DMS53 (cell line): Measurements from ENCODE around the gene BBS9.
"Not testable (repeated sequence)": the region's sequence is repeated elsewhere in the genome, so short reads cannot be mapped to it uniquely, and the experiment has no call there.

Experiments
- DNase-seq: peaks from one replicate; lab custom pipeline; 2025; lab: John Stamatoyannopoulos, UW

BBS9 gene

GRCh38 chr7:33128990-33129805 is at the start of gene BBS9:
TSS of gene BBS9 (plus strand) at chr7:33129564. CDS start at chr7:33146253, 16,689 bp downstream.
- peak; percentile 99 for DNase-seq

- no peak for DNase-seq
These were observed 49.3 kb upstream of the BBS9 start for GRCh38 chr7:33079763-33080690.

- no peak for DNase-seq
These were observed 42.0 kb upstream of the BBS9 start for GRCh38 chr7:33087356-33087755.

DNA sequence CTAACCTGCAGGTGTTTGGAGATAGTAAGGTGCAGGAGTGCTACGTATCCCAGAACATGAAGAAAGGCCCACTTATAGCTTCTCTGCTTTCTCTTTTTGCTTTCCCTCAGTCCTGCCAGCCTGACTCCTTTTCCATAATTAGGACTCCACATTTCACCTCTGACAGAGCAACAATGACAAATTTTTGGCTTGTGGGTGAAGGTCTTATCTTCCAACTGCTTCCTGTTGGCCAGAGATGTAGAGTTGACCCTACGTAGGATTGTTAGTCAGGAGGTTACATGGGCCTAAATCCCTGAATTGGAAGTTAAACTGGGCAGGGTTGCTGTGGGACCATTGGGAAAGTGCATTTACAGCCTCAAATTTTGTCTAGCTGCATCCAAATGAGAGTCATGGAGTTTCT is 41.5 kb upstream of the BBS9 start:
- DNase-seq: no peak

- no peak for DNase-seq
These were observed 40.2 kb upstream of the BBS9 start for GRCh38 chr7:33089142-33089541.

- DNase-seq: no peak
These were observed 38.2 kb upstream of the BBS9 start for GRCh38 chr7:33091111-33091531.

DNA sequence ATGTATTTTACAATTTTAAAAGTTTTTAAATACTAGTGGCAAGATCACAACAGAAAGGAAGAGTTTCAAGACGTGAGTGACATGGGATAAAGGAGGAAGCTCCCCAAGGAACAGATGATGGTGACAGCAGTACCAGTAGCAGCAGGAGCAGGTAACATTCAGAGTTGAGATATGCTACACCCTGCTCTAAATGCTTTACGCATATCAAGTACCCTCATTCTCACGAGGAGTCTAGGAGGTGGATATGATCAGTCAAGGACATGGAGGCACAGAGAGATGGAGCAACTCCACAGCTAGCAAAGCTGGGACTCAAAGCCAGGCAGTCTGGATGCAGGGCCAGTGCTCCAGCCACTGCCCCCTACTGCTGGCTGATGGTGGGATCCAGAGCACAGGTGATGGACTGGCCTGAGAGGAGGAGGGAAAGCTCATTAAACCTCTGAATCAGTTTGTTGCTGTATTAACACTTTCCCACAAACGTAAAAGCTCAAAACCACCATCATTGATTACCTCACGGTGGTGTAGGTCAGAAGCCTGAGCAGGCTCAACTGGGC is 37.6 kb upstream of the BBS9 start:
- DNase-seq: no peak

GRCh38 chr7:33093266-33093665 is 36.1 kb upstream of the BBS9 start:
- DNase-seq: no peak

DNA sequence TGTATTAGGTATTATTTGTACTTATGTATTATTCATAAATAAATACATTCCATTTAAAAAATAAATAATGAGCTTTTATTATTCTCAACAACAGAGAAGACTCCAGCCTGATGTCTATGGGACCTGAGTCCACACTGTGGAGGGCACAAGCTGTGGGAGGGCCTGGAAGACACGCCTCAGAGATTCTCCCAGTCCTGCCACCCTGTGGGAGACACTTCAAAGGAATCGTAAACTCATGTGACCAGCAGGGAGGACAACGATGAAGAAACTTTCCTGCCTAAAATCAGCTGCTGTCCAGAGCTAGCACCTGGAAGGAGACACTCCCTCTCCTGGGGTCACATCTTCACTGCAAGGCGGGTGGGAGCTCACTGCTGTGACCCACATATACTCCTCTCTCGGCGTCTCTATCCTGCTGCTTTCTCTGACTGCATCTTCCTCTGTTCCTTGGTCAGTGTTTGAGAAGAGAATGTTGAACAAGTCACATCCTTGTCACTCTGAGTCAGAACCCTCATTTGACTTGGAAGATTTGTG is 34.6 kb upstream of the BBS9 start:
- DNase-seq: not testable (repeated sequence)

GRCh38 chr7:33099154-33099940 is 30.0 kb upstream of the BBS9 start:
- DNase-seq: no peak

- no peak for DNase-seq
These were observed 28.6 kb upstream of the BBS9 start for GRCh38 chr7:33100770-33101169.

- DNase-seq: no peak
These were observed 27.5 kb upstream of the BBS9 start for GRCh38 chr7:33101906-33102305.

GRCh38 chr7:33107136-33108066 is 22.0 kb upstream of the BBS9 start:
- peak; percentile 74 for DNase-seq

- DNase-seq: peak; percentile 62
These were observed 20.8 kb upstream of the BBS9 start for GRCh38 chr7:33108554-33109004.

- peak; percentile 92 for DNase-seq
These were observed 20.2 kb upstream of the BBS9 start, which contains the start of gene RP9 for GRCh38 chr7:33109005-33109757. TSS of gene RP9 (minus strand) at chr7:33109404. CDS start at chr7:33109372, 32 bp downstream.

DNA sequence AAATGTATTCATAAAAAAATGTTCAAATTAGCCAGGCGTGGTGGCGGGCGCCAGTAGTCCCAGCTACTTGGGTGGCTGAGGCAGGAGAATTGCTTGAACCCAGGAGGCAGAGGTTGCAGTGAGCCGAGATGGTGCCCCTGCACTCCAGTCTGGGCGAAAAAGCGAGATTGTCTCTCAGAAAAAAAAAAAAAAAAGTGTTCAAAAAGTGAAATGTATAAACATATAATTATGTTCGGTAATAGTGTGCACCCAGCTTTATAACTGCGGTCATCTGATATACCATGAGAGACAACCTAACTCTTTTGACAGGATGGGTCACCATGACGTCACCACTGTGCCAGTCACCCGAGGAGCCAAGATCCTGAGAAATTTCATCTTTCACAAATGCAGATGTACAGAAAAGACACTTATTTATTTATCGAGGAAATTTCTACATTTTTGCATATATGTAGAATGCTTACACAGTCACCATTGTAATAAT is 19.6 kb upstream of the BBS9 start:
- DNase-seq: peak; percentile 73

DNA sequence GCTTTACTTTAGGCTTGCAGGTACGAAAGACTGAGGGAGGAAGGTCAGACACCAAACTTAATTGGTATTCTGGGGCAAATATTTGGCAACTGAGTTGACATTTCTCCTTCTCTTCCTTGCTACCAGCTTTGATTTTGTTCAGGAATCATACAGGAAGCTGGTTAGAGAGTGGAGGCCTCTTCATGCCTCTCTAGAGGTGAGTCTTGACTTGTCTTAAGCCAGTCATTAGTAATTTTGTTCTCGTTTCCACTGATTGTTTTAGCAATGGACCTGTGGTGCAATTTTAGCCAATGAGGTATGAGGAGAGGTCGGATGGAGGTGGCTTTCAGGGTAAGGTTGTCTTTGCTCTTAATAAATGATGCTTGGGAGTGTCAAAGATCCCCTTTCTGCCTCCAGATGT is 17.8 kb upstream of the BBS9 start:
- no peak for DNase-seq

- DNase-seq: no peak
These were observed 14.4 kb upstream of the BBS9 start for GRCh38 chr7:33114976-33115375.

DNA sequence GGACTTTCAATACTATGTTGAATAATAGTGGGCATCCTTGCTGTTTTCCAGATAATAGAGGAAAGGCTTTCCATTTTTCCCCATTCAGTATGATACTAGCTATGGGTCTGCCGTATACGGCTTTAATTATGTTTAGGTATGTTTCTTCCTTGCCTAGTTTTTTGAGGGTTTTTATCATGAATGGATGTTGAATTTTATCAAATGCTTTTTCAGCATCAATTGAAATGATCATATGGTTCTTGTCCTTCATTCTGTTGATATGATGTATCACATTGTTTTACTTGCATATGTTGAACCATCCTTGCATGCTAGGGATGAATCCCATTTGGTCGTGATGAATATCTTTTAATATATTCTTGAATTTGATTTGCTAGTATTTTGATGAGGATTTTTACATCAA is 11.0 kb upstream of the BBS9 start:
- DNase-seq: no peak
